Colonic mucosa (tissue), 4 donors: Measurements from ENCODE around the gene SLX4IP. TPM values are rescaled to one million over a fixed set of nuclear protein-coding genes. Genes with fewer than 3 reads are reported as not detected.

Experiments
- DNase-seq: peaks from one replicate; pipeline ENCODE4 v3.0.0-alpha.2; 2020
- H3K27ac ChIP-seq: fragments of 200-600 bp; one replicate; pipeline ENCODE4 v1.8.0; 2021
- H3K27me3 ChIP-seq: fragments of 200-600 bp; one replicate; pipeline ENCODE4 v1.8.0; 2021
- H3K36me3 ChIP-seq: fragments of 200-600 bp; one replicate; pipeline ENCODE4 v1.8.0; 2021
- H3K4me1 ChIP-seq: fragments of 200-600 bp; one replicate; pipeline ENCODE4 v1.8.0; 2021; ENCODE audit warnings: mild to moderate bottlenecking
- H3K4me3 ChIP-seq: fragments of 200-600 bp; one replicate; pipeline ENCODE4 v1.8.0; 2021
- H3K9ac ChIP-seq, 2 donors: one replicate each; pipeline ENCODE4 v1.7.0; 2013; ENCODE audit warnings: control low read depth in 2 of 2, low read depth in 2 of 2, low read length in 2 of 2
- H3K9me3 ChIP-seq: fragments of 200-600 bp; one replicate; pipeline ENCODE4 v1.8.0; 2021
- intact Hi-C: fragments of 100-400 bp; cut with DNase I; formaldehyde crosslinking; loops from one replicate; pipeline ENCODE4 v1.14.1; 2022
- microRNA-seq: library from miRNA; unstranded; fragments of <30 nt; microRNA quantifications from one replicate; pipeline ENCODE4, GENCODE V29; 2019
- total RNA-seq, 2 donors: library from RNA; stranded (reverse); fragmentation: NEBNext Ultra II Directional in 1 of 2; extraction: Animal tissue kit (Norgen Biotek cat#: 25700) in 1 of 2; gene quantifications; one replicate each; pipeline ENCODE4 v1.2.1, GENCODE V29; 2021
- TF ChIP-seq, protein P1 (sequence below): fragments of 200-600 bp; IDR thresholded peaks from one replicate; pipeline ENCODE4 v1.8.0; 2022; ENCODE audit warnings: antibody characterized with exemption, mild to moderate bottlenecking
- donor health status: healthy.
- donor health status: DM: no; HTN: no; CAD: no.
- donor health status: DM: no; HTN: no; CAD: no.

Gene SLX4IP
- total RNA-seq, 2 donors from 2014 or later = 5.0 to 8.8 TPM

DNA sequence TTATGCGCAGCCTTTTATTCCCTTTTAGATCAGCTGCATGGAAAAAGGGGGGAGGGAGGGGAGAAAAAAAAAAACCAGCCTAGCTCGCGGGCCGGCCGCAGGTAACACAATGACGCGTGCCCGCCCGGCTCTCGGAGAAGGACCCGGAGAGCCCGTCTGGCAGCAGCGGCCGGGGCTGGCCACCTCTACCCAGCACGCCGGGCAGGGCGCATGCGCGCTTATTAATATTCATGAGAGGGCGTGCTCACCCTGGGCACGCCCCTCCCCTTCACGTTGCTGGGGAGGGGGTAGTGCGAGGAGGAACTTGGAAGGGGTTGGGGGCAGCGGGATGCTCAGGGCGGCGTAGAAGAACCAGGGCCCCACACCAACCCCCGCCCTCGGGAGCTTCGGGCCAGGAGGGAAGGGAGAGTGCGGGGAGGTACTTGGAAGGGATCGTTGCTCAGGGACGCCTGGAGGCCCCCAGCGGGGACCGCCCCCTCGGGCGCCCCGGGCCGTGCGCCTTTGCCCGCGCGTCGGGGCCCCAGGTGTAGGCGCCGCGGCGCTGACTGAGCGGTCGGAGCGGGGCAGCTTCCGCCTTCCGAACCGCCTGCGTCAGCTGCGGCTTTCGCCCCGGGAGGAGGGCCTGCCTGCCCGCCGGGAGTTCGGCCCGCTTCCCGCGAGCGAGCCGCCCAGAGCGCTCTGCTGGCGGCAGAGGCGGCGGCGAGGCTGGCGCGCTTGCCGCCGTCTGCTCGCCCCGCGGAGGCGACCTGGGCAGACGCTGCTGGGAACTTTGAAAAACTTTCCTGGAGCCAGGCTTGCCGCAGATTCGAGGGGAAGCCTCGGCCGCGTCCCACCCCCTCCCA lies 239.0 kb downstream of the SLX4IP start, which contains the start of gene JAG1:
TSS of gene JAG1 (minus strand) at position 158 of the 842 bp plus-strand sequence. CDS start 469 bp downstream, outside the sequence.
- H3K36me3 ChIP-seq = no peaks in the 10 kb centered on the region
- H3K4me3 ChIP-seq = peak within 1 kb of the TSS; percentile 77
- peak within 1 kb of the TSS; percentile 90 to 99 for H3K9ac ChIP-seq
- TF ChIP-seq, protein P1, sequence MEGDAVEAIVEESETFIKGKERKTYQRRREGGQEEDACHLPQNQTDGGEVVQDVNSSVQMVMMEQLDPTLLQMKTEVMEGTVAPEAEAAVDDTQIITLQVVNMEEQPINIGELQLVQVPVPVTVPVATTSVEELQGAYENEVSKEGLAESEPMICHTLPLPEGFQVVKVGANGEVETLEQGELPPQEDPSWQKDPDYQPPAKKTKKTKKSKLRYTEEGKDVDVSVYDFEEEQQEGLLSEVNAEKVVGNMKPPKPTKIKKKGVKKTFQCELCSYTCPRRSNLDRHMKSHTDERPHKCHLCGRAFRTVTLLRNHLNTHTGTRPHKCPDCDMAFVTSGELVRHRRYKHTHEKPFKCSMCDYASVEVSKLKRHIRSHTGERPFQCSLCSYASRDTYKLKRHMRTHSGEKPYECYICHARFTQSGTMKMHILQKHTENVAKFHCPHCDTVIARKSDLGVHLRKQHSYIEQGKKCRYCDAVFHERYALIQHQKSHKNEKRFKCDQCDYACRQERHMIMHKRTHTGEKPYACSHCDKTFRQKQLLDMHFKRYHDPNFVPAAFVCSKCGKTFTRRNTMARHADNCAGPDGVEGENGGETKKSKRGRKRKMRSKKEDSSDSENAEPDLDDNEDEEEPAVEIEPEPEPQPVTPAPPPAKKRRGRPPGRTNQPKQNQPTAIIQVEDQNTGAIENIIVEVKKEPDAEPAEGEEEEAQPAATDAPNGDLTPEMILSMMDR = no peak
- H3K4me1 ChIP-seq = no peaks in the 10 kb centered on the region
- H3K27me3 ChIP-seq = no peaks in the 10 kb centered on the region
- intact Hi-C loops = loop anchor here (5.0 to 10.0 kb wide), 3 partner anchors 239 to 598 kb away; partner anchors contain the start of genes MKKS and SLX4IP
- DNase-seq = peak; percentile 97
- H3K9me3 ChIP-seq = no peaks in the 10 kb centered on the region
- H3K27ac ChIP-seq = peak within 1 kb of the TSS; percentile 100

DNA sequence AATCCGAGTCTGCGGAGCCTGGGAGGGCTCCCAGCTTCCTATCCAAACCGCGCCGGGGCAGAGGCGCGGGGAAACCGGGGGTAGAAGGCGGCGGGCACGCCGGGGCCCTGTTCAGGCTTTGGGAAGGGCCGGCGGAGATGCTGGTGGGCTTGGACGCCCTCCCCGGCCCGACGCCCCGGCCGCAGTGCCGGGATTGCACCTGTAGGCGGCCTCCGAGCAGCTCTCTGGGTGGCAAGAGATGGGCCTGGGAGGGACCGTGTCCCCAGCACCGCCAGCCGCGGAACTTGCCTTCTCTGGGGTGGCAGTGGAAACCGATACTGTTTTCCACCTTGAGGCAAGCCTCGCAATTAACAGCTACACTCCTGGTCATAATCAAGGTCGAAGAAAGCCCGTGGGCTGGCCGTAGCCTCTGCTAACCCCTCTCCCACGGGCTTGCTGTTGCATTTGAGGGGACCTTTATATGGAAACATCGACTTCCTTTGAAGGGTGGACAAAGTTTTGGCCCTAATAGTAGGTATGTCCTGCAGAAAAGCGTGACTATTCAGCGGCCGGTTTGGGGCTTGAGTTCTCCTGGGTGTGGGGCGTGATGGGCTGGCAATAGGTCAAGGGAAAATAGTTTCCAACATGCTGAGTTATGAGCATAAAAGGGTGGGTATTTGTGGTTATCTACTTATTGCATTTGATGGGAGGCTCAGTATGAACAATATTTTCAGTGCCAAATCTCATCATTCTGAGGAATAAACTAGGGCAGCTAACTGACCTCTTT lies 239.8 kb downstream of the SLX4IP start:
- H3K36me3 ChIP-seq = no peaks in the 10 kb centered on the region
- intact Hi-C loops = loop anchor here (5.0 to 10.0 kb wide), 3 partner anchors 240 to 597 kb away; partner anchors contain the start of genes MKKS and SLX4IP
- peak; percentile 88 for DNase-seq
- no peaks in the 10 kb centered on the region for H3K27me3 ChIP-seq
- H3K4me1 ChIP-seq = no peaks in the 10 kb centered on the region
- peak overlapping the region; percentile 100 for H3K27ac ChIP-seq
- H3K4me3 ChIP-seq = peak overlapping the region; percentile 77
- peak overlapping the region; percentile 70 to 99 for H3K9ac ChIP-seq
- no peaks in the 10 kb centered on the region for H3K9me3 ChIP-seq
- TF ChIP-seq, protein P1 = peak; percentile 90

DNA sequence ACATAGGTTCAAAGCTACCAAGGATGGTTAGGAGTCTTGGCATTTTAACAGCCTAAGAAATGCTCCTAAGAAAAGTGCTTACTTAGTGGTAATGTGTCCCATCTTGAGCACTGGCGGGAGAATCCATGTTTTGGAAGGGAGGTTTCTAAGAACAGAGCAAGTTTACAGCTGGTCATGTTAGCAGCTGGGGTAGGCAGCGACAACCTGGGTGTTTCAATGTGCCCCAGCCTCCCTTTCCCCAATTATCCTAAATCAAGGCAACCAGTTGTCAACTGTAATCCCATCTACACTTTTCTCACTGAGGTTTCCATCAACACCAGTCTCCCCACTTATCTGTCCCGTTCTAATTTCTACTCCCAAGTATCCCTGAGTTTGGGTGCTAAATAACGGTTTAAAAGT lies 240.3 kb downstream of the SLX4IP start:
- H3K27ac ChIP-seq = peak overlapping the region; percentile 100
- H3K9ac ChIP-seq = peak overlapping the region in 1 of 2 donors; percentile 99

DNA sequence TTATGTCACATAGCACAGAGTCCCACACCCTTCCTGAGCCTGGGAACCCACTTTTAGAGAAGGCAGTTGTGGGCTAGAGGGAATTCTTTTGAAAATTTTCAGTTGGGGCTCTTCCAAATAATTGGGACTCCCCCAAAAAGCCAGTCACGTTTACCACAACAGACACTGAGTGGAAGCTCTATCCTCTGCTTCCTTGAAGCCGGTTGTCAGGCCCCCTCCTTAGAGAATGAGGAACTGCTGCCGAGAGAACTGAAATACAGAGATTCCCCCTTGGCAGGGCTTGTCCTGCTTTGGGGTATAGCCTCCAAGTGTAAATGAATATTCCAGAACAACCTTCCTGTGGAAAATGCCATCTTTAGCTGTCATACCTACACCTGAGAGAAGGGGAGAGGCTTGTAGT lies 241.4 kb downstream of the SLX4IP start:
- Histone ChIP-seq H3K27me3 (no peaks in the 10 kb centered on the region), H3K4me1 (no peaks in the 10 kb centered on the region), H3K27ac (no peak overlapping the region), H3K36me3 (no peaks in the 10 kb centered on the region), H3K9ac (no peak overlapping the region), H3K4me3 (no peak overlapping the region), H3K9me3 (no peaks in the 10 kb centered on the region)
- TF ChIP-seq, protein P1 = no peak
- no peak for DNase-seq
- intact Hi-C loops = loop anchor here (10.0 kb wide), 2 partner anchors 242 to 528 kb away; partner anchors contain the start of genes MKKS and SLX4IP

More for the DNA sequence above, 240.3 kb downstream of the SLX4IP start:
- TF ChIP-seq, protein P1 = no peak
- intact Hi-C loops = loop anchor here (10.0 kb wide), 2 partner anchors 241 to 529 kb away; partner anchors contain the start of genes MKKS and SLX4IP
- H3K27me3 ChIP-seq = no peaks in the 10 kb centered on the region
- no peak for DNase-seq
- no peaks in the 10 kb centered on the region for H3K9me3 ChIP-seq
- H3K4me3 ChIP-seq = no peak overlapping the region
- H3K4me1 ChIP-seq = no peaks in the 10 kb centered on the region
- H3K36me3 ChIP-seq = no peaks in the 10 kb centered on the region

Small RNA genes within 50 kb of the gene (microRNA-seq; reads per million reads assigned to microRNA genes)
- not detected for gene MIR6870

Other genes with a start within 250 kb of the SLX4IP start
- 1 to 10 TPM in 1 of 2 donors, under 1 TPM in 1; 0.67 to 2.2 TPM for gene SNAP25, start 216.5 kb upstream of the SLX4IP start, total RNA-seq
- gene MKKS, start 1.1 kb upstream of the SLX4IP start, total RNA-seq = 10 to 100 TPM; 22.6 to 24.9 TPM
- 100 to 1,000 TPM in 1 of 2 donors, 10 to 100 TPM in 1; 66.5 to 102 TPM for gene JAG1, start 238.7 kb downstream of the SLX4IP start, total RNA-seq